NCI-H128 (cell line): ENCODE results near the gene LUZP1.

Source experiments
- DNase-seq: peaks from one replicate; lab custom pipeline; 2025; ENCODE audit not compliant: unreplicated experiment; lab: John Stamatoyannopoulos, UW

The LUZP1 gene

GRCh38 chr1:23091545-23091944 is 77.1 kb downstream of the LUZP1 start:
- no peak for DNase-seq

DNA sequence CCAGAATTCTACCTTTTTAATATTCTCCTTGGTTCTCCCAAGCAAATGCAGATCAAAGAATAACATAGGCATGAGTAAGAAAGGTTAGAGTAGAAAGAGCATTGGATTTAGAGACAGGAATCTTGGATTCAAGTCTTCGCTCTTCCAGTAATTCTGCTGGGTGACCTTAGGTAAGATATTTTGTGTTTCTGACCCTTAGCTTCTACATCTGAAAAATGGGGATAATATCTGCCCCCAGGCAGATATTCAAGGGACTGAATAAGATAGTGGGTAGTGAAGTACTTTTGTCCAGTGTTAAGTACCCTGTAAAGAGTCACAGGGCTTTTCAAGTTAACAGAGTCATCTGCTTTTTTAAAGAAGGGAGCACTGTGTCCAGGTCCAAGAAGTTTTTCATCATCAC is 78.6 kb downstream of the LUZP1 start:
- no peak for DNase-seq

GRCh38 chr1:23088027-23088426 is 80.6 kb downstream of the LUZP1 start:
- no peak for DNase-seq

DNA sequence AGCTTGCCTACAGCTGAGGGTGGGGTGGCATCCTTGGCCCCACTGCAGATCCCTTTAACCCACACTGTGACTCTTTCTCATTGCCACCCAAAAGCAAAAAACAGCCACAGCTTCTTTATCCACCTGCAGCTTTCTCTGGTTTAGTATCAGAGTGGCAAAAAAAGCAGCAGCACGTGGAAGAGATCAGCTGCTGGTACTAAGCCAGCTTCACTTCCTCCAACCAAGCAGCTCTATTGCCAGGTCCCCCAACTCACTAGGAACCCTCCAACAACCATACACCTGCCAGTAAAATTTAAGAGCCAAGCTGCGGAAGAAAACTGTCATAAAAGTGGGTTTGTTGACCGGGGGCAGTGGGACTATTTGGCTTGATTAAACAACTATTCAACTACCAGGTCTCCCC is 83.0 kb downstream of the LUZP1 start:
- no peak for DNase-seq

DNA sequence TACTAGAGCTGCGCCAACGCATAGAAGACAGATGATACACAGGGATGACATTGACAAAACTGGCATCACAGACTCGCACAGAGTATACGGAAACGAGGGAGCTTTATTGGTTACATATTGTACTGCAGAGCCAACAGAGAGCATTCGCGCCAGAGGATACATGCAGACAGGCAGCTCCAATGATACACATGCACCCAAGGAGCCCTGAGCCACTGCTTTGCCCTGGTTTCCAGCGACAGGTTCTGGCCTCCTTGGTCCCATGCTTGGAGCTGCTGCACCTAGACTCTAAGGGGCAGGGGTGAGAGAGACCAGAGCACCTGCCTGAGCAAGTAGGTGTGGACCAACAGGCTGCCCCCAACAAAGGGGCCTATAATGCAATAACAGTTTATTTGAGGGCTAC is 83.8 kb downstream of the LUZP1 start:
- no peak for DNase-seq

GRCh38 chr1:23083714-23084480 is 84.8 kb downstream of the LUZP1 start:
- DNase-seq, result no peak

DNA sequence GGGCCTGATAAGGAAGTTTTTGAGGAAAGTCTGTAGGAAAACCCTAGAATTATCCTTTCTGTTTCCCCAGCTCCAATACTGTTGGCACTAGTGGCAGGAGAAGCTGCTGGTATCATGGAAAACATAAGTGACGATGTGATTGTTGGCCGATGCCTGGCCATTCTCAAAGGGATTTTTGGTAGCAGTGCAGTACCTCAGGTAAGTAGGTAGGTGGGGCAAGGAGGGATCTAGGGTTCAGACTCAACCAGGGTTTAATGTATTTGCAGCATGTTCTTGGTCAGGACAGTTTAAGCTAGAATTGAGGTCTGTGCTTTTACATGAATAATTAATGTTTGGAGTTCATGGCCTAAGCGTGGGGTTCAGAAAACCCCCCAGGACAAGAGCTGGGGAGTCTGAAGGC is 87.3 kb downstream of the LUZP1 start:
- DNase-seq, result no peak

- no peak for DNase-seq
Observed at GRCh38 chr1:23080885-23081284, 87.8 kb downstream of the LUZP1 start.

GRCh38 chr1:23079025-23079424 is 89.6 kb downstream of the LUZP1 start:
- DNase-seq, result no peak

GRCh38 chr1:23074012-23074411 is 94.6 kb downstream of the LUZP1 start:
- DNase-seq, result no peak

- no peak for DNase-seq
Observed at GRCh38 chr1:23069675-23070074, 99.0 kb downstream of the LUZP1 start.

DNA sequence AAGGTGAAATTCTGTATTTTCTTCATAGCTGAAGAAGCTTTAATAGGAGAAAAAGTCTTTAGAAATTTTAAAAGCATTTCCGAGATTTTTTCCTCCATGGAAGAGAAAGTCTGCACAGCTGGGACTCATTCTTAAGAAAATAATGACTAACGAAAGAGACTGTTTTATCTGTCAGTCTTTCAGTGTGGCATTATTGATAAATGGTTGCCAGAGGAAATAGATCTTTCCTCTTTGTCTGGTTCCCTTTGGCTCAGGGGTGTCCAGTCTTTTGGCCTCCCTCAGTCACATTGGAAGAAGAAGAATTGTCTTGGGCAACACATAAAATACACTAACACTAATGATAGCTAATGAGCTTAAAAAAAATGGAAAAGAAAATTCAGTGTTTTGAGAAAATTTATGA is 99.5 kb downstream of the LUZP1 start:
- no peak for DNase-seq

DNA sequence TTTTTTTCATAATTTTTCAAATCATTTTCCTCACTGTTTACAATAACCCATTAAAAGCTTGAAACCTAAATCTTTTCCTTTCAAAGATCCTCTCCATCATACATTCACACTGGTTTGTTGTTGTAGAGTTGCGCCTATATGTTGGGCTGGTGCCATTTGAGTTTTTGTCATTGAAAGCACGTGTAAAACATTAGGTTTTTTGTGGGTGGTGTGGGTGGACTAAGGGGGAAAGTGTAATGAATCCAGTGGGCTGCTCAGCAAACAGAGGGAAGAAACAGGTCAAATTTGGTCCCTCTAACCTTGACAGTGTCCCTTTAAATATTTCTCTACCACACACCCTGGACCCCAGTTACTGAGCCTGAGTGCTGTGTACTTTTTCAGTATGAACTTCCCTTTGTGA is 102.6 kb downstream of the LUZP1 start:
- DNase-seq, result no peak

DNA sequence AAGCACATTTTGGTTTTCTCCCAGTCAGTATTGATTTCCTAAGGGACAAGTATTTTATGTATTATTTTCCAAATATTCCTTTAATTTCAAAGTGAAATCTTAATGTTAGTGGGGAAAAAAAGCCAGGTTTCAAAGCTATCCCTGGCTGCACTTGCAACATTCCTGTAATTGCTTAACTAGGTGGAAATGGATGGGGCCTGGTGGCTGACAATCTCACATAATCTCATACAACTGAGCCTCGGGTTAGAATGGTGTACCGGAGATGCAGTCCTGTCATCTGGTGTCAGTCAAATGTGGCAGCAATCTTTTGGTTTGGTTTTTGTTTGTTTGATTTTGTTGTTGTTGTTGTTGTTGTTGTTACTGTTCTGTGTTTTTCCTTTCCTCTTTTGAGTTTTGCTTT is 103.3 kb downstream of the LUZP1 start:
- DNase-seq, result no peak

- DNase-seq, result no peak
Observed at GRCh38 chr1:23062271-23062670, 106.4 kb downstream of the LUZP1 start.

- no peak for DNase-seq
Observed at GRCh38 chr1:23057301-23057700, 111.4 kb downstream of the LUZP1 start.

GRCh38 chr1:23051290-23051909 is 117.3 kb downstream of the LUZP1 start:
- no peak for DNase-seq

DNA sequence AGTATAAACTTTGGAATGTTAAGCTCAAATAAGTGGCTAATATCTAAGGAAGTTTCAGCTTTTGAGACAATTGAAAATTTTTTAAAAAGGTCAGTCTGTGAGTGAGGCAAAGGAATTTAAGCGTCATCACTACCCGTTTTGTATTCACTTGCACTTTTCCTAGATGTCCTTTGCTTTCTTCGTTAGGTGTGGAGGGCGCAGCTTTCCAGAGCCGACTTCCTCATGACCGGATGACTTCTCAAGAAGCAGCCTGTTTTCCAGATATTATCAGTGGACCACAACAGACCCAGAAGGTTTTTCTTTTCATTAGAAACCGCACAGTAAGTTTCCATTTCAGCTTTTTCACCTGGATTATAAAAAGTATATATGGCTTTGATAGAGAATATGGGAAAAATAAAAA is 118.5 kb downstream of the LUZP1 start:
- no peak for DNase-seq

GRCh38 chr1:23044035-23044434 is 124.6 kb downstream of the LUZP1 start:
- DNase-seq, result no peak

- DNase-seq, result no peak
Observed at GRCh38 chr1:23040509-23040908, 128.1 kb downstream of the LUZP1 start.

DNA sequence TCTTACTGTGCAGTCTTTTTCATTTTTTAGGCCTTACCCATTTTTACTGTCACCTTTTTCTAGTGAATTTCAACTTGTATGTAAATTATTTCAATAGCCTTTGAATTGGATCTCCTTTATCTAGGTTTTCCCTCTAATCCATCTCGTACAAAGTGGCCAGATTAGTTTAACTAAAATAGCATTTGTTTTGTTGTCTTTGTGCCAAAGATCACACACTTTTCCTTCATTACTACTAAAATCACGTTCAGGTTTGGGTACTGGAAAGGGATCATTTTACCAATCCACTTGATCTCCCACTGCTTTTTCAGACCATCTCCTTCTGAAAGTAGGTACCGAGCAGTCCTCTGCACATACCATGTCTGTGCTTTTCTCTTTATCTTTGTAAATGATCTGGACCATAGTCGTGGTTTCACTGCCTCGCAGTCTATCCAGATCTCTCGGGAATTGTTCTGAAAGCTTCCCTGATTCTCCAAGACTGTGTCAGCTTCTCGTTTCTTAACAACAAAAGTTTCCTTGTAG is 129.3 kb downstream of the LUZP1 start:
- no peak for DNase-seq

DNA sequence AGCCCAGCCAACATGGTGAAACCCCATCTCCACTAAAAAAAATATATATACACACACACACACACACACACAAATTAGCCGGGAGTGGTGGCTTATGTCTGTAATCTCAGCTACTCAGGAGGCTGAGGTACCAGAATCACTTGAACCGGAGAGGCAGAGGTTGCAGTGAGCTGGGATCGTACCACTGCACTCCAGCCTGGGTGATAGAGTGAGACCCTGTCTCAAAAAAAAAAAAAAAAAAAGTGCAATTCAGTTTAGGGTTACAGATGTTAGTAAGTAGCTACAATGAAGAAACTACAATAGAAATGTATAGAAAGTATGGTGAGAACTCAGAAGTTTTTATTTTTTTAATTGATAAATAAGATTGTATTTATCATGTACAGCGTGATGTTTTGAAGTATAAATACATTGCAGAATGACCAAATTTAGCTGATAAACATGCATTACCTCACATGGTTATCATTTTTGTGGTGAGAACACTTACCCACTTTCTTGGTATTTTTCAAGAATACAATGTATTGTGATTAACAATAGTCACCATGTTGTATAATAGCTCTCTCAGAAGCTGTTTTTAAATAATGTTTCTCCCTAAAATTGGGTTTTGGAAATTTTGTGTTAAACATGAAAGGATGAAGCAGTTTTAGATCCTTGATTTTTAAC is 131.4 kb downstream of the LUZP1 start:
- DNase-seq, result no peak
